B cell (primary cell): ENCODE data around the gene CNOT1. TPM values are rescaled to one million over a fixed set of nuclear protein-coding genes. Genes with fewer than 3 reads are reported as not detected.

Experiments used
- ATAC-seq: fragments of 200-7000 bp; cut with Tn5 transposase; one replicate; pipeline ENCODE4 v1.10.0; 2021; ENCODE audit warnings: low read depth, mild to moderate bottlenecking, moderate number of reproducible peaks, moderate library complexity
- CTCF ChIA-PET: fragments of 350-600 bp; sonication (Branson Sonifier 250); formaldehyde crosslinking; loops from one replicate; lab custom pipeline; 2021; ENCODE audit warnings: antibody characterized with exemption, inconsistent platforms; lab: Charles Lee
- POLR2A ChIA-PET: fragments of 350-600 bp; sonication (Branson Sonifier 250); formaldehyde crosslinking; loops from one replicate; lab custom pipeline; 2021; ENCODE audit warnings: antibody characterized with exemption; lab: Charles Lee
- DNase-seq: peaks from one replicate; pipeline ENCODE4 v3.0.0; 2013
- H2AFZ ChIP-seq: 2 replicates; pipeline ENCODE4 v1.6.1; 2012; ENCODE audit warnings: mild to moderate bottlenecking, low read depth, low read length; ENCODE audit not compliant: insufficient read depth, poor library complexity, severe bottlenecking
- H3K27ac ChIP-seq, 2 donors: 1 replicate in 1 of 2; 2 replicates in 1 of 2; pipeline ENCODE4 v1.5.1; 2012 to 2013; ENCODE audit warnings: low read length in 2 of 2, mild to moderate bottlenecking in 2 of 2, moderate library complexity in 1 of 2
- H3K27me3 ChIP-seq, 4 experiments: fragments of 200-600 bp in 1 of 4; sonication (generic) in 1 of 4; replicated peaks in 1 of 4; 1 replicate in 2 of 4; 2 replicates in 2 of 4; pipeline versions ENCODE4 v1.6.1 to v1.7.0; 2013 to 2016; ENCODE audit warnings: low read length in 3 of 4, mild to moderate bottlenecking in 2 of 4, mixed read lengths in 1 of 4, moderate library complexity in 1 of 4; ENCODE audit not compliant: insufficient read depth in 4 of 4, control insufficient read depth in 3 of 4; ENCODE audit errors: control extremely low read depth in 1 of 4
- H3K36me3 ChIP-seq, 2 experiments: replicated peaks in 1 of 2; 1 replicate in 1 of 2; 2 replicates in 1 of 2; pipeline versions ENCODE4 v1.6.1 to v1.7.1; 2013; ENCODE audit warnings: low read length in 1 of 2; ENCODE audit not compliant: insufficient read depth in 2 of 2, control insufficient read depth in 1 of 2; ENCODE audit errors: control extremely low read depth in 1 of 2, extremely low read depth in 1 of 2
- H3K4me1 ChIP-seq, 2 donors: fragments of 200-600 bp in 1 of 2; sonication (generic) in 1 of 2; 1 replicate in 1 of 2; 2 replicates in 1 of 2; pipeline versions ENCODE4 v1.5.1 to v1.6.1; 2013 to 2017; ENCODE audit warnings: low read length in 2 of 2; ENCODE audit not compliant: control insufficient read depth in 2 of 2, insufficient read depth in 2 of 2
- H3K4me2 ChIP-seq: replicated peaks from 2 replicates; pipeline ENCODE3; 2012; ENCODE audit warnings: mild to moderate bottlenecking, low read depth, low read length; ENCODE audit not compliant: poor library complexity, severe bottlenecking
- H3K4me3 ChIP-seq, 5 experiments: fragments of 200-600 bp in 1 of 5; sonication (generic) in 1 of 5; 1 replicate in 3 of 5; 2 replicates in 2 of 5; pipeline versions ENCODE4 v1.5.1 to v1.7.0; 2011 to 2016; ENCODE audit warnings: low read length in 4 of 5, mild to moderate bottlenecking in 4 of 5, low read depth in 2 of 5, control low read depth in 1 of 5, moderate library complexity in 1 of 5; ENCODE audit not compliant: insufficient read depth in 1 of 5; ENCODE audit errors: control extremely low read depth in 1 of 5, extremely low read depth in 1 of 5
- H3K79me2 ChIP-seq: fragments of 200-600 bp; sonication (generic); one replicate; pipeline ENCODE4 v1.6.0; 2016; ENCODE audit warnings: low read length; ENCODE audit not compliant: control insufficient read depth, insufficient read depth
- H3K9ac ChIP-seq: fragments of 200-600 bp; sonication (generic); 2 replicates; pipeline ENCODE4 v1.6.1; 2017; ENCODE audit warnings: mild to moderate bottlenecking, low read length, moderate library complexity
- H3K9me3 ChIP-seq, 3 donors: one replicate each; pipeline versions ENCODE4 v1.6.1 to v1.7.1; 2013; ENCODE audit warnings: low read length in 2 of 3; ENCODE audit not compliant: control insufficient read depth in 2 of 3, insufficient read depth in 1 of 3; ENCODE audit errors: control extremely low read depth in 1 of 3
- H4K20me1 ChIP-seq: 2 replicates; pipeline ENCODE4 v1.6.0; 2012; ENCODE audit warnings: mild to moderate bottlenecking, low read length; ENCODE audit not compliant: insufficient read depth, control insufficient read depth, poor library complexity, severe bottlenecking
- H3K27ac Mint-ChIP-seq: one replicate; pipeline ENCODE4 v1.8.0; 2021; ENCODE audit warnings: mixed read lengths
- H3K27me3 Mint-ChIP-seq: one replicate; pipeline ENCODE4 v1.8.0; 2021; ENCODE audit warnings: mixed read lengths
- H3K4me1 Mint-ChIP-seq: one replicate; pipeline ENCODE4 v1.8.0; 2021; ENCODE audit warnings: mixed read lengths
- H3K4me3 Mint-ChIP-seq: one replicate; pipeline ENCODE4 v1.8.0; 2021; ENCODE audit warnings: mixed read lengths
- H3K9me3 Mint-ChIP-seq: one replicate; pipeline ENCODE4 v1.8.0; 2022; ENCODE audit warnings: mixed read lengths; ENCODE audit not compliant: insufficient read depth
- EZH2 ChIP-seq: IDR thresholded peaks from 2 replicates; pipeline ENCODE4 v1.6.1; 2012; ENCODE audit warnings: borderline replicate concordance, low read depth, mild to moderate bottlenecking, moderate library complexity, low read length; ENCODE audit not compliant: insufficient read depth, poor library complexity, severe bottlenecking
- WGBS: methylation state at CpG from one replicate; pipeline ENCODE4 v1.1.5; 2013; ENCODE audit warnings: missing lambda C conversion rate; ENCODE audit not compliant: insufficient coverage; 5-methylcytosine and 5-hydroxymethylcytosine counted together
- intact Hi-C: fragments of 100-400 bp; cut with micrococcal nuclease; formaldehyde crosslinking; loops from one replicate; pipeline ENCODE4 v1.10.0; 2022
- polyA plus RNA-seq: library from polyadenylated mRNA; depleted of rRNA; stranded (reverse); fragments of >200 nt; gene quantifications from 2 replicates; pipeline ENCODE4 v1.2.3, GENCODE V29; 2012
- total RNA-seq, 2 donors: library from RNA; stranded (reverse); fragments of 120-200 nt in 1 of 2; gene quantifications; 1 replicate in 1 of 2; 2 replicates in 1 of 2; pipeline versions ENCODE4 v1.2.3 to v1.2.4, GENCODE V29; 2013 to 2022
- TF ChIP-seq, protein P1 (sequence below): fragments of 200-600 bp; IDR thresholded peaks from one replicate; pipeline ENCODE4 v1.8.0; 2022; ENCODE audit warnings: antibody characterized with exemption, mild to moderate bottlenecking

CNOT1 gene
- total and polyA plus RNA-seq, 2 donors (not counting 1 experiment from before 2014, with no cell fraction given) = 211 to 268 TPM

DNA sequence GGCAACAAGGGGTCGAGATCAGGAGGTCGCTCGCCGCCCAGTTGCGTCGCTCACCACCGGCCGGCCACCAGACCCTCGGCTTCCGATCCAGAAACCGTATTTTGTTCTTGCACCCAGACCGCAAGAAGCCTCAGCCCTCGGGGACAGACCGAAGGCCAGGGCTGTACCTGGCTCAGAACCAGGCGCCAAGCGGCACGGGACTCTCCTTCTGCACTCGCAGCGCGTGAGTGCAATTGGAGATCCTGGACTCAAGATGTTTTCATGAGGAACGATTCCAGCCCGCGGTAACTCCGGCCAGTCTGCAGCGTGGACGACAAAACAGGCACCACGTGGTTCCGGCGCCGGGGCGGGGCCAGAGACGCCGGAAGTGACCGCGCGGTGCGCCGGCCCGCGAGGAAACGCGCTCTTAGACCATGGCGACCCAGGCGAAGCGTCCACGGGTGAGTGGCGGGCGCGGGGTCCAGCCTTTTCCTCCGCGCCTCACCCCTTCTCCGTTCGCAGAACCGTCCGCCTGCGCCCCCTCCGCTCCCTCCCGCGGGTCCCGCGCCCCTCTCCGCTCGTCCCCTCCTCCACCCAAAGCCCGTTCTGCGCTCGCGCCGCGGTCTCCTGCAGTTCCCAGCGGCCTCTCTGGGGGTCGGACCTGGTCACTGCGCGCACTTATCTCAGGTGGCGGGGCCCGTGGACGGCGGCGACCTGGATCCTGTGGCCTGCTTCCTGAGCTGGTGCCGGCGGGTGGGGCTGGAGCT is 114.3 kb downstream of the CNOT1 start, which contains the start of gene SETD6:
Gene SETD6, plus strand, starts transcription at position 393 of the 746 bp plus-strand sequence. Its CDS starts 21 bp downstream, at position 414.
- H3K4me1 Mint-ChIP-seq = peaks cover 20% of the 10 kb centered on the region
- Histone ChIP-seq H3K9me3 (no peaks in the 10 kb centered on the region), H3K79me2 (no peaks in the 10 kb centered on the region), H4K20me1 (peaks cover 18% of the 10 kb centered on the region), H3K36me3 (peaks cover 3 to 30% of the 10 kb centered on the region in 2 experiments), H3K27ac (peak within 1 kb of the TSS; percentile 38 to 68), H3K4me3 (peak within 1 kb of the TSS; percentile 41 to 93 (median 79)), H3K27me3 (no peaks in the 10 kb centered on the region), H2AFZ (peak within 1 kb of the TSS; percentile 95), H3K9ac (peak within 1 kb of the TSS; percentile 79), H3K4me1 (peaks cover 10 to 14% of the 10 kb centered on the region in 2 donors), H3K4me2 (peak within 1 kb of the TSS; percentile 80)
- H3K4me3 Mint-ChIP-seq = peak within 1 kb of the TSS; percentile 94
- CTCF ChIA-PET = interaction anchor here (0.6 to 1.5 kb wide), 3 partner anchors 14 to 241 kb away, joined by 3 to 12 read pairs (median 4); no protein-coding TSS in a partner anchor
- TF ChIP-seq EZH2 = no peak
- TF ChIP-seq, protein P1, sequence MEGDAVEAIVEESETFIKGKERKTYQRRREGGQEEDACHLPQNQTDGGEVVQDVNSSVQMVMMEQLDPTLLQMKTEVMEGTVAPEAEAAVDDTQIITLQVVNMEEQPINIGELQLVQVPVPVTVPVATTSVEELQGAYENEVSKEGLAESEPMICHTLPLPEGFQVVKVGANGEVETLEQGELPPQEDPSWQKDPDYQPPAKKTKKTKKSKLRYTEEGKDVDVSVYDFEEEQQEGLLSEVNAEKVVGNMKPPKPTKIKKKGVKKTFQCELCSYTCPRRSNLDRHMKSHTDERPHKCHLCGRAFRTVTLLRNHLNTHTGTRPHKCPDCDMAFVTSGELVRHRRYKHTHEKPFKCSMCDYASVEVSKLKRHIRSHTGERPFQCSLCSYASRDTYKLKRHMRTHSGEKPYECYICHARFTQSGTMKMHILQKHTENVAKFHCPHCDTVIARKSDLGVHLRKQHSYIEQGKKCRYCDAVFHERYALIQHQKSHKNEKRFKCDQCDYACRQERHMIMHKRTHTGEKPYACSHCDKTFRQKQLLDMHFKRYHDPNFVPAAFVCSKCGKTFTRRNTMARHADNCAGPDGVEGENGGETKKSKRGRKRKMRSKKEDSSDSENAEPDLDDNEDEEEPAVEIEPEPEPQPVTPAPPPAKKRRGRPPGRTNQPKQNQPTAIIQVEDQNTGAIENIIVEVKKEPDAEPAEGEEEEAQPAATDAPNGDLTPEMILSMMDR = no peak
- DNase-seq (peak; percentile 81), ATAC-seq (peak; percentile 77)
- H3K27ac Mint-ChIP-seq = peak within 1 kb of the TSS; percentile 86
- 2% methylated on average over 80 of the region's 80 CpGs for WGBS
- no peaks in the 10 kb centered on the region for H3K27me3 Mint-ChIP-seq
- intact Hi-C loops = loop anchor here (1.0 to 5.0 kb wide), 4 partner anchors 14 to 780 kb away; partner anchors contain the start of genes CSNK2A2 and KATNB1
- POLR2A ChIA-PET = no interaction called here
- no peaks in the 10 kb centered on the region for H3K9me3 Mint-ChIP-seq
